GM19193 (cell line): ENCODE measurements around the gene NKAIN2.

Experiments used
- POLR2A ChIP-seq: IDR thresholded peaks from 4 replicates; pipeline ENCODE4 v1.6.1; 2011; ENCODE audit not compliant: insufficient read depth, insufficient read length; ENCODE audit errors: extremely low read depth

Gene NKAIN2

GRCh38 chr6:124090491-124090890 lies 286.8 kb downstream of the NKAIN2 start:
- TF ChIP-seq POLR2A, result no peak

- no peak for TF ChIP-seq POLR2A
Observed at GRCh38 chr6:124099520-124099919, 295.9 kb downstream of the NKAIN2 start.

- TF ChIP-seq POLR2A, result no peak
Observed at GRCh38 chr6:124110514-124110913, 306.8 kb downstream of the NKAIN2 start.

GRCh38 chr6:124119596-124119995 lies 315.9 kb downstream of the NKAIN2 start:
- TF ChIP-seq POLR2A, result no peak

- no peak for TF ChIP-seq POLR2A
Observed at GRCh38 chr6:124123617-124124209, 320.0 kb downstream of the NKAIN2 start.

GRCh38 chr6:124131259-124131658 lies 327.6 kb downstream of the NKAIN2 start:
- TF ChIP-seq POLR2A, result no peak

- no peak for TF ChIP-seq POLR2A
Observed at GRCh38 chr6:124131779-124132178, 328.1 kb downstream of the NKAIN2 start.

GRCh38 chr6:124132256-124132655 lies 328.6 kb downstream of the NKAIN2 start:
- no peak for TF ChIP-seq POLR2A

GRCh38 chr6:124142852-124143251 lies 339.2 kb downstream of the NKAIN2 start:
- no peak for TF ChIP-seq POLR2A

- no peak for TF ChIP-seq POLR2A
Observed at GRCh38 chr6:124143435-124143834, 339.8 kb downstream of the NKAIN2 start.

GRCh38 chr6:124147621-124148020 lies 344.0 kb downstream of the NKAIN2 start:
- TF ChIP-seq POLR2A, result no peak

- no peak for TF ChIP-seq POLR2A
Observed at GRCh38 chr6:124148236-124148957, 344.7 kb downstream of the NKAIN2 start.

- no peak for TF ChIP-seq POLR2A
Observed at GRCh38 chr6:124149646-124150045, 346.0 kb downstream of the NKAIN2 start.

- no peak for TF ChIP-seq POLR2A
Observed at GRCh38 chr6:124158024-124158423, 354.4 kb downstream of the NKAIN2 start.

GRCh38 chr6:124163676-124164075 lies 360.0 kb downstream of the NKAIN2 start:
- TF ChIP-seq POLR2A, result no peak

GRCh38 chr6:124164343-124164742 lies 360.7 kb downstream of the NKAIN2 start:
- no peak for TF ChIP-seq POLR2A
